H9 (cell line): ENCODE results near the gene CHL1. TPM values are rescaled to one million over a fixed set of nuclear protein-coding genes. Genes with fewer than 3 reads are reported as not detected.

Source experiments
- DNase-seq: peaks from one replicate; pipeline ENCODE4 v3.0.0-alpha.2; 2017
- H2AFZ ChIP-seq: one replicate; pipeline ENCODE4 v1.6.1; 2013; ENCODE audit warnings: mild to moderate bottlenecking, low read length, control low read depth, moderate library complexity
- H2AK5ac ChIP-seq: 2 replicates; pipeline ENCODE4 v1.6.1; 2013; ENCODE audit warnings: low read length, control low read depth, mixed read lengths; ENCODE audit not compliant: insufficient read length
- H2BK120ac ChIP-seq: one replicate; pipeline ENCODE4 v1.6.1; 2013; ENCODE audit warnings: low read depth, mild to moderate bottlenecking, low read length, control low read depth, inconsistent platforms; ENCODE audit not compliant: poor library complexity, severe bottlenecking
- H2BK12ac ChIP-seq: 2 replicates; pipeline ENCODE4 v1.6.1; 2013; ENCODE audit warnings: low read length, control low read depth, mixed read lengths, low read depth; ENCODE audit not compliant: insufficient read length
- H2BK15ac ChIP-seq: 2 replicates; pipeline ENCODE4 v1.6.1; 2013; ENCODE audit warnings: low read depth, low read length, control low read depth
- H2BK20ac ChIP-seq: one replicate; pipeline ENCODE4 v1.6.1; 2013; ENCODE audit warnings: low read depth, mild to moderate bottlenecking, low read length, control low read depth, inconsistent platforms; ENCODE audit not compliant: poor library complexity, severe bottlenecking
- H2BK5ac ChIP-seq: 2 replicates; pipeline ENCODE4 v1.6.1; 2013; ENCODE audit warnings: low read length, control low read depth, mixed read lengths; ENCODE audit not compliant: insufficient read length
- H3K14ac ChIP-seq: 2 replicates; pipeline ENCODE4 v1.6.1; 2013; ENCODE audit warnings: low read length, control low read depth; ENCODE audit not compliant: insufficient read depth
- H3K18ac ChIP-seq: 2 replicates; pipeline ENCODE4 v1.6.1; 2013; ENCODE audit warnings: low read depth, mild to moderate bottlenecking, mixed read lengths, low read length, control low read depth; ENCODE audit not compliant: insufficient read length
- H3K23ac ChIP-seq: 2 replicates; pipeline ENCODE4 v1.6.1; 2013; ENCODE audit warnings: low read length, control low read depth, mixed read lengths, low read depth; ENCODE audit not compliant: insufficient read length
- H3K23me2 ChIP-seq: 2 replicates; pipeline ENCODE4 v1.6.1; 2013; ENCODE audit warnings: low read depth, mild to moderate bottlenecking, mixed read lengths, low read length, control low read depth; ENCODE audit not compliant: insufficient read length, poor library complexity, severe bottlenecking
- H3K27ac ChIP-seq: 2 replicates; pipeline ENCODE4 v1.5.1; 2013; ENCODE audit warnings: low read length, control low read depth, mixed read lengths, low read depth; ENCODE audit not compliant: insufficient read length
- H3K27me3 ChIP-seq: 2 replicates; pipeline ENCODE4 v1.6.1; 2013; ENCODE audit warnings: low read length, control low read depth, inconsistent platforms; ENCODE audit not compliant: insufficient read depth
- H3K4ac ChIP-seq: 2 replicates; pipeline ENCODE4 v1.6.1; 2013; ENCODE audit warnings: low read depth, mild to moderate bottlenecking, control low read depth, inconsistent platforms, low read length, moderate library complexity
- H3K4me1 ChIP-seq: 2 replicates; pipeline ENCODE4 v1.6.1; 2013; ENCODE audit warnings: low read length, control low read depth, inconsistent platforms; ENCODE audit not compliant: insufficient read depth
- H3K4me2 ChIP-seq: 2 replicates; pipeline ENCODE4 v1.6.1; 2013; ENCODE audit warnings: low read length, control low read depth, mixed read lengths; ENCODE audit not compliant: insufficient read length, insufficient read depth
- H3K56ac ChIP-seq: 2 replicates; pipeline ENCODE4 v1.6.1; 2013; ENCODE audit warnings: low read depth, mild to moderate bottlenecking, mixed read lengths, low read length, control low read depth; ENCODE audit not compliant: insufficient read length
- H3K79me1 ChIP-seq: 2 replicates; pipeline ENCODE4 v1.6.1; 2013; ENCODE audit warnings: low read depth, mild to moderate bottlenecking, moderate library complexity, low read length, control low read depth, inconsistent platforms; ENCODE audit not compliant: insufficient read depth, poor library complexity, severe bottlenecking
- H3K79me2 ChIP-seq: 2 replicates; pipeline ENCODE4 v1.6.1; 2013; ENCODE audit warnings: low read length, control low read depth, inconsistent platforms; ENCODE audit not compliant: insufficient read depth
- H3K9ac ChIP-seq: 2 replicates; pipeline ENCODE4 v1.6.1; 2013; ENCODE audit warnings: low read length, control low read depth, mixed read lengths; ENCODE audit not compliant: insufficient read length; ENCODE audit errors: extremely low read depth
- H3K9me3 ChIP-seq: one replicate; pipeline ENCODE4 v1.6.1; 2013; ENCODE audit warnings: low read depth, low read length, inconsistent platforms; ENCODE audit not compliant: control insufficient read depth
- H3T11ph ChIP-seq: one replicate; pipeline ENCODE4 v1.6.1; 2013; ENCODE audit warnings: mild to moderate bottlenecking, low read length, control low read depth, inconsistent platforms
- H4K20me1 ChIP-seq: one replicate; pipeline ENCODE4 v1.6.1; 2013; ENCODE audit not compliant: control insufficient read depth, insufficient read length, insufficient read depth
- H4K5ac ChIP-seq: 2 replicates; pipeline ENCODE4 v1.6.1; 2013; ENCODE audit warnings: low read depth, mild to moderate bottlenecking, mixed read lengths, low read length, control low read depth; ENCODE audit not compliant: insufficient read length
- H4K8ac ChIP-seq: replicated peaks from 2 replicates; pipeline ENCODE4 v1.6.1; 2013; ENCODE audit warnings: low read length, control low read depth, mixed read lengths, low read depth; ENCODE audit not compliant: insufficient read length
- H4K91ac ChIP-seq: 2 replicates; pipeline ENCODE4 v1.6.1; 2013; ENCODE audit warnings: low read depth, mild to moderate bottlenecking, moderate library complexity, mixed read lengths, low read length, control low read depth; ENCODE audit not compliant: insufficient read length
- H3K27ac Mint-ChIP-seq, 3 experiments: 2 replicates in 2 of 3; 3 replicates in 1 of 3; pipeline ENCODE4 v1.8.0; 2020 to 2021; ENCODE audit warnings: mixed read lengths in 3 of 3, mild to moderate bottlenecking in 1 of 3, moderate library complexity in 1 of 3
- H3K27me3 Mint-ChIP-seq: 2 replicates; pipeline ENCODE4 v1.8.0; 2021; ENCODE audit warnings: low read depth, mild to moderate bottlenecking, moderate library complexity, mixed read lengths
- H3K36me3 Mint-ChIP-seq, 3 experiments: 2 replicates in 2 of 3; 3 replicates in 1 of 3; pipeline ENCODE4 v1.8.0; 2020 to 2021; ENCODE audit warnings: low read depth in 3 of 3, mixed read lengths in 3 of 3; ENCODE audit not compliant: insufficient read depth in 1 of 3
- H3K4me1 Mint-ChIP-seq, 2 experiments: 2 replicates each; pipeline ENCODE4 v1.8.0; 2020; ENCODE audit warnings: mixed read lengths in 2 of 2
- H3K4me3 Mint-ChIP-seq, 2 experiments: 2 replicates in 1 of 2; 3 replicates in 1 of 2; pipeline ENCODE4 v1.8.0; 2020 to 2021; ENCODE audit warnings: mild to moderate bottlenecking in 2 of 2, mixed read lengths in 2 of 2, moderate library complexity in 1 of 2
- H3K9me3 Mint-ChIP-seq, 2 experiments: 2 replicates in 1 of 2; 3 replicates in 1 of 2; pipeline ENCODE4 v1.8.0; 2020; ENCODE audit warnings: mild to moderate bottlenecking in 2 of 2, mixed read lengths in 2 of 2, moderate library complexity in 1 of 2
- CTCF ChIP-seq: fragments of 200-600 bp; sonication (generic); conservative IDR thresholded peaks from 3 replicates; pipeline ENCODE4 v1.8.0; 2021; ENCODE audit warnings: antibody characterized with exemption, mild to moderate bottlenecking
- WGBS: extraction: QIAGEN DNeasy Blood & Tissue Kit; methylation state at CpG from one replicate; pipeline ENCODE4 v1.1.7; 2013; ENCODE audit warnings: missing lambda C conversion rate, low lambda C conversion rate, mixed read lengths; ENCODE audit not compliant: insufficient read length; ENCODE audit errors: extremely low coverage; 5-methylcytosine and 5-hydroxymethylcytosine counted together
- total RNA-seq: library from RNA; stranded (reverse); gene quantifications from 2 replicates; pipeline ENCODE4 v1.2.1, GENCODE V29; 2021

The CHL1 gene
- total RNA-seq, 1 experiment from 2014 or later = not detected

GRCh38 chr3:151614-152189 lies 44.9 kb upstream of the CHL1 start:
- H2BK120ac ChIP-seq = no peak overlapping the region
- H2AFZ ChIP-seq = no peak overlapping the region
- no peak overlapping the region for H2BK20ac ChIP-seq
- no peak overlapping the region for H3K27ac Mint-ChIP-seq
- H3T11ph ChIP-seq = no peak overlapping the region
- H3K27me3 Mint-ChIP-seq = no peaks in the 10 kb centered on the region; the same call in 1 of the 2 replicates
- no peak overlapping the region for H4K8ac ChIP-seq
- no peak overlapping the region for H3K4me2 ChIP-seq
- no peak overlapping the region for H3K27ac ChIP-seq
- no peak overlapping the region for H4K5ac ChIP-seq
- no peak overlapping the region for H3K4ac ChIP-seq
- no peak overlapping the region for H3K9ac ChIP-seq
- H3K9me3 Mint-ChIP-seq = no peaks in the 10 kb centered on the region
- H2BK12ac ChIP-seq = no peak overlapping the region
- H4K91ac ChIP-seq = no peak overlapping the region
- DNase-seq = no peak
- no peak for TF ChIP-seq CTCF
- H2AK5ac ChIP-seq = no peak overlapping the region
- H3K23me2 ChIP-seq = no peaks in the 10 kb centered on the region
- H3K79me2 ChIP-seq = no peaks in the 10 kb centered on the region
- H3K23ac ChIP-seq = no peak overlapping the region
- H3K27me3 ChIP-seq = no peaks in the 10 kb centered on the region
- no peaks in the 10 kb centered on the region for H4K20me1 ChIP-seq
- no peak overlapping the region for H3K14ac ChIP-seq
- H3K4me1 Mint-ChIP-seq = no peaks in the 10 kb centered on the region
- H3K9me3 ChIP-seq = no peaks in the 10 kb centered on the region
- WGBS = no CpG with 5 or more reads among the region's 2 CpGs
- no peak overlapping the region for H2BK5ac ChIP-seq
- H3K18ac ChIP-seq = no peak overlapping the region
- no peaks in the 10 kb centered on the region for H3K79me1 ChIP-seq
- no peak overlapping the region for H2BK15ac ChIP-seq
- H3K36me3 Mint-ChIP-seq = no peaks in the 10 kb centered on the region
- no peaks in the 10 kb centered on the region for H3K4me1 ChIP-seq
- H3K4me3 Mint-ChIP-seq = no peak overlapping the region
- no peak overlapping the region for H3K56ac ChIP-seq
